Heart right ventricle (tissue), 16 donors: Measurements from ENCODE around the gene SF3B2. TPM values are rescaled to one million over a fixed set of nuclear protein-coding genes. Genes with fewer than 3 reads are reported as not detected.

Source experiments
- ATAC-seq, 8 donors: fragments of 200-7000 bp; cut with Tn5 transposase; one replicate each; pipeline ENCODE4 v1.9.1; 2020; ENCODE audit warnings: mild to moderate bottlenecking in 8 of 8, moderate library complexity in 8 of 8, moderate number of reproducible peaks in 1 of 8
- DNase-seq, 2 donors: peaks; one replicate each; pipeline ENCODE4 v3.0.0-alpha.2; 2020
- H3K27ac ChIP-seq, 10 donors: fragments of 200-600 bp; sonication (generic) in 2 of 10; one replicate each; pipeline versions ENCODE4 v1.5.0 to v1.8.0; 2020 to 2022; ENCODE audit warnings: mild to moderate bottlenecking in 3 of 10
- H3K27me3 ChIP-seq, 7 donors: fragments of 200-600 bp; one replicate each; pipeline ENCODE4 v1.8.0; 2021 to 2022; ENCODE audit warnings: mild to moderate bottlenecking in 2 of 7
- H3K36me3 ChIP-seq, 9 donors: fragments of 200-600 bp; sonication (generic) in 1 of 9; one replicate each; pipeline versions ENCODE4 v1.5.0 to v1.8.0; 2020 to 2022; ENCODE audit warnings: mild to moderate bottlenecking in 2 of 9
- H3K4me1 ChIP-seq, 9 donors: fragments of 200-600 bp; sonication (generic) in 1 of 9; one replicate each; pipeline versions ENCODE4 v1.5.0 to v1.8.0; 2020 to 2022; ENCODE audit warnings: mild to moderate bottlenecking in 4 of 9
- H3K4me3 ChIP-seq, 10 donors: fragments of 200-600 bp; sonication (generic) in 2 of 10; one replicate each; pipeline versions ENCODE4 v1.5.0 to v1.8.0; 2020 to 2022; ENCODE audit warnings: mild to moderate bottlenecking in 7 of 10, moderate library complexity in 2 of 10
- H3K9me3 ChIP-seq, 11 donors: fragments of 200-600 bp in 10 of 11; sonication (generic) in 2 of 11; one replicate each; pipeline versions ENCODE4 v1.5.0 to v1.8.0; 2013 to 2022; ENCODE audit warnings: mild to moderate bottlenecking in 2 of 11, control low read depth in 1 of 11, moderate library complexity in 1 of 11
- CTCF ChIP-seq, 9 donors: fragments of 200-600 bp; sonication (generic) in 2 of 9; IDR thresholded peaks; one replicate each; pipeline versions ENCODE4 v1.5.0 to v1.8.0; 2021 to 2022; ENCODE audit warnings: antibody characterized with exemption in 9 of 9, mild to moderate bottlenecking in 5 of 9, moderate library complexity in 1 of 9
- WGBS, 2 donors: extraction: QIAGEN DNeasy Blood & Tissue Kit; methylation state at CpG; one replicate each; pipeline ENCODE4 v1.1.7; 2013; ENCODE audit warnings: inconsistent platforms in 1 of 2; 5-methylcytosine and 5-hydroxymethylcytosine counted together
- intact Hi-C, 10 donors: fragments of 100-400 bp; cut with DNase I; formaldehyde crosslinking; loops; one replicate each; pipeline versions ENCODE4 v1.11.1 to v1.14.2; 2022
- polyA plus RNA-seq, 2 donors: library from polyadenylated mRNA; stranded (reverse); fragments of 200-250 nt; gene quantifications; one replicate each; pipeline ENCODE4 v1.2.3, GENCODE V29; 2013
- total RNA-seq, 10 donors: library from RNA; stranded (reverse); fragmentation: NEBNext Ultra II Directional in 3 of 10; extraction: Animal tissue kit (Norgen Biotek cat#: 25700) in 3 of 10; gene quantifications; one replicate each; pipeline versions ENCODE4 v1.2.1 to v1.2.4, GENCODE V29; 2021 to 2023
- donor health status: Arrhythmogenic right ventricular cardiomyopathy.
- donor health status: ischemic (EF 13 %, LVEDD 7.1; RV severe dilation, severe dysfunction).
- donor health status: healthy with polysubstance abuse.
- donor health status: DM: no; HTN: yes; CAD: no.
- donor health status: DM: no; HTN: no; CAD: no.
- donor health status: ischemic (EF 25% LVEDD 6.9; RV normal size, moderate dysfunction).
- donor health status: ischemic (EF 25% LVEDD 5.7; RV mildly dilated, moderate dysfunction).
- donor health status: healthy.
- donor health status: DM: yes; HTN: yes; CAD: no.
- donor health status: Ischemic cardiomyopathy.
- donor health status: ischemic (EF 35%, LVEDD 5.7; RV mildly dilated, moderate dysfunction).
- donor health status: nonischemic (EF 11% LVEDD 7.7; RV severe dilation, severe dysfunction).
- donor health status: DM: yes; HTN: yes; CAD: no.
- donor health status: PGD.
- donor health status: ischemic (EF 29% LVEDD 5.4; RV normal size, mild dysfunction).
- donor health status: nonischemic (EF 23%, LVEDD 6.1; RV moderate dilation, normal function).

SF3B2 gene
- total and polyA plus RNA-seq, 12 donors = 46.5 to 94.9 (median 72.7) TPM

- Histone ChIP-seq H3K4me3 (no peak within 1 kb of the TSS), H3K27me3 (peaks cover 0 to 17% (median 7%) of the 10 kb centered on the region in 7 donors), H3K9me3 (no peaks in the 10 kb centered on the region), H3K4me1 (peaks cover 0 to 18% (median 8%) of the 10 kb centered on the region in 9 donors), H3K27ac (no peak within 1 kb of the TSS), H3K36me3 (no peaks in the 10 kb centered on the region)
- 89 to 91% methylated on average over 18 of the region's 18 CpGs for WGBS, 2 donors
- DNase-seq (no peak), ATAC-seq (no peak)
- no peak for TF ChIP-seq CTCF (IDR thresholded peaks at IDR 0.05)
- intact Hi-C loops = no loop called here
These were observed 26.1 kb upstream of the SF3B2 start, which contains the start of gene CATSPER1 for GRCh38 chr11:66026017-66026529. Gene CATSPER1, minus strand, starts transcription at chr11:66026479. Its CDS starts 100 bp downstream, at chr11:66026379.

- DNase-seq (no peak), ATAC-seq (no peak)
- intact Hi-C loops = no loop called here
- H3K27ac ChIP-seq = no peak overlapping the region
- peaks cover 0 to 4% (median 0%) of the 10 kb centered on the region in 7 donors for H3K27me3 ChIP-seq
- no peak for TF ChIP-seq CTCF (IDR thresholded peaks at IDR 0.05)
- H3K4me3 ChIP-seq = no peak overlapping the region
- no peaks in the 10 kb centered on the region for H3K9me3 ChIP-seq
- H3K4me1 ChIP-seq = peaks cover 0 to 5% (median 0%) of the 10 kb centered on the region in 9 donors
- H3K36me3 ChIP-seq = no peaks in the 10 kb centered on the region
- WGBS, 2 donors = 88 to 89% methylated on average over 8 of the region's 8 CpGs
These were observed 19.0 kb upstream of the SF3B2 start for GRCh38 chr11:66032957-66033735.

- Histone ChIP-seq H3K9me3 (no peaks in the 10 kb centered on the region), H3K27me3 (no peaks in the 10 kb centered on the region), H3K4me1 (peaks cover 0 to 5% (median 0%) of the 10 kb centered on the region in 9 donors), H3K4me3 (no peak overlapping the region), H3K36me3 (no peaks in the 10 kb centered on the region), H3K27ac (no peak overlapping the region)
- peak in 1 of 9 donors; percentile 10 for TF ChIP-seq CTCF (IDR thresholded peaks at IDR 0.05)
- intact Hi-C loops = no loop called here
- 65 to 70% methylated on average over 9 of the region's 9 CpGs for WGBS, 2 donors
- ATAC-seq (peak in 7 of 8 donors; percentile 14 to 74 (median 45)), DNase-seq (no peak)
These were observed 16.4 kb upstream of the SF3B2 start for GRCh38 chr11:66035653-66036333.

GRCh38 chr11:66036334-66036710 lies 15.8 kb upstream of the SF3B2 start:
- WGBS, 2 donors = 82 to 89% methylated on average over 5 of the region's 5 CpGs
- DNase-seq = no peak
- intact Hi-C loops = no loop called here
- no peak for TF ChIP-seq CTCF (IDR thresholded peaks at IDR 0.05)
- no peaks in the 10 kb centered on the region for H3K27me3 ChIP-seq
- ATAC-seq = no peak
- no peak overlapping the region for H3K27ac ChIP-seq
- H3K36me3 ChIP-seq = no peaks in the 10 kb centered on the region
- no peaks in the 10 kb centered on the region for H3K9me3 ChIP-seq
- no peak overlapping the region for H3K4me3 ChIP-seq
- H3K4me1 ChIP-seq = peaks cover 0 to 5% (median 0%) of the 10 kb centered on the region in 9 donors
